OCI-LY3 (cell line): ENCODE measurements around the gene SH2D6.

Experiments used
- EZH2phosphoT487 ChIP-seq: fragments of 200-600 bp; shearing (Covaris generic); IDR thresholded peaks from 2 replicates; pipeline ENCODE4 v1.6.1; 2018; ENCODE audit warnings: antibody characterized with exemption, mixed run types, low read depth
- TF ChIP-seq, protein P1 (sequence below): fragments of 200-600, 300-600 bp; sonication (generic); IDR thresholded peaks from 2 replicates; pipeline ENCODE4 v1.5.1; 2014; ENCODE audit warnings: antibody characterized with exemption, low read length, low read depth

DNA sequence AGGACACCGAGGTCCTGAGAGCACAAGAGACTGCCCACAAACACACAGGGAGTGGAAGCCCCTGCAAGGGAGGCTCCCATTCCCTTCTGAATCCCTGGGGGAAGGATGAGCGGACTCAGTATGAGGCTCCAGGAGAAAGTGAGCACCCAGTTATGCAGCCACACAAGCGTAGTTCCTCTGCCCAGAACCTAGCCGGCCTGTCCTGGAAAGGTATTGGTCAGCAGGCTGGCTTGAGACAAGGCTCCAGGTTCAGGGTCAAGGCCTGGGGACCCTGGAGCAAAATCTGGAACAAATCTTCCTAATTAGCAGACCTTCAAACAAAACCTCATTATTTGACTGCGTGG lies 7.1 kb upstream of the SH2D6 start:
- TF ChIP-seq, protein P1, sequence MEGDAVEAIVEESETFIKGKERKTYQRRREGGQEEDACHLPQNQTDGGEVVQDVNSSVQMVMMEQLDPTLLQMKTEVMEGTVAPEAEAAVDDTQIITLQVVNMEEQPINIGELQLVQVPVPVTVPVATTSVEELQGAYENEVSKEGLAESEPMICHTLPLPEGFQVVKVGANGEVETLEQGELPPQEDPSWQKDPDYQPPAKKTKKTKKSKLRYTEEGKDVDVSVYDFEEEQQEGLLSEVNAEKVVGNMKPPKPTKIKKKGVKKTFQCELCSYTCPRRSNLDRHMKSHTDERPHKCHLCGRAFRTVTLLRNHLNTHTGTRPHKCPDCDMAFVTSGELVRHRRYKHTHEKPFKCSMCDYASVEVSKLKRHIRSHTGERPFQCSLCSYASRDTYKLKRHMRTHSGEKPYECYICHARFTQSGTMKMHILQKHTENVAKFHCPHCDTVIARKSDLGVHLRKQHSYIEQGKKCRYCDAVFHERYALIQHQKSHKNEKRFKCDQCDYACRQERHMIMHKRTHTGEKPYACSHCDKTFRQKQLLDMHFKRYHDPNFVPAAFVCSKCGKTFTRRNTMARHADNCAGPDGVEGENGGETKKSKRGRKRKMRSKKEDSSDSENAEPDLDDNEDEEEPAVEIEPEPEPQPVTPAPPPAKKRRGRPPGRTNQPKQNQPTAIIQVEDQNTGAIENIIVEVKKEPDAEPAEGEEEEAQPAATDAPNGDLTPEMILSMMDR = no peak
- no peak for TF ChIP-seq EZH2phosphoT487
